GM19328 (cell line): ENCODE results near the gene ACCS.

Experiments used
- ATAC-seq: cut with Tn5 transposase; IDR thresholded peaks from one replicate; pipeline ENCODE4 v1.9.1; 2021; ENCODE audit warnings: mild to moderate bottlenecking, moderate library complexity; ENCODE audit not compliant: unreplicated experiment

The ACCS gene

GRCh38 chr11:44088871-44089270 is 22.8 kb downstream of the ACCS start:
- ATAC-seq = no peak

- ATAC-seq = no peak
These were observed 24.5 kb downstream of the ACCS start for GRCh38 chr11:44090539-44090938.

DNA sequence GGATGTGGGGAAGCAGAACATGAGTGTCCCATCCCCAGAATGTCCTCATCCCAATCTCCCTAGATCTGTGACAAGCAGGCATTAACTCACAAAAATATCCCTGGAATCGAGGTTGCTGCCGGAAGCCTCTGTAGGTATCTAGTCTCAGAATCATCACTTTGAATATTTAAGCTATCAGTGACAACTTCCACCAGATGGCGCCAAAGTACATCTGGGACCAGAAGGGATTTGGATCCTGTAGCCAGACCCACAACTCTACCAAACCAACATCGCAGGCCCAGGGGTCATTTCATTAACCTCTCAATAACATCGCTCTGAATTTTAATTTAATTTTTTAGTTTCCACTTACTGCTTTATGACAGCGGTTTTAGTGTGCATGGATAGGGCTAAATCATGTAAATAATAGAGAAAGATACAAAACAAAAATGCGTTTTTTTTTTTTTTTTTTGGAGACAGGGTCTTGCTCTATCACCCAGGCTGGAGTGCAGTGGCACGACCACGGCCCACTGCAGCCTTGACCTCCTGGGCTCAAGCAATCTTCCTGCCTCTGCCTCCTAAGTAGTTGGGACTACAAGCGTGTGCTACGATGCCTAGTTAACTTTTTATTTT is 28.3 kb downstream of the ACCS start:
- ATAC-seq = no peak

- ATAC-seq = peak; percentile 90
These were observed 29.7 kb downstream of the ACCS start, which contains the start of gene EXT2 for GRCh38 chr11:44095506-44096359. TSS of gene EXT2 (plus strand) at chr11:44095678. CDS start at chr11:44107713, 12,035 bp downstream.

DNA sequence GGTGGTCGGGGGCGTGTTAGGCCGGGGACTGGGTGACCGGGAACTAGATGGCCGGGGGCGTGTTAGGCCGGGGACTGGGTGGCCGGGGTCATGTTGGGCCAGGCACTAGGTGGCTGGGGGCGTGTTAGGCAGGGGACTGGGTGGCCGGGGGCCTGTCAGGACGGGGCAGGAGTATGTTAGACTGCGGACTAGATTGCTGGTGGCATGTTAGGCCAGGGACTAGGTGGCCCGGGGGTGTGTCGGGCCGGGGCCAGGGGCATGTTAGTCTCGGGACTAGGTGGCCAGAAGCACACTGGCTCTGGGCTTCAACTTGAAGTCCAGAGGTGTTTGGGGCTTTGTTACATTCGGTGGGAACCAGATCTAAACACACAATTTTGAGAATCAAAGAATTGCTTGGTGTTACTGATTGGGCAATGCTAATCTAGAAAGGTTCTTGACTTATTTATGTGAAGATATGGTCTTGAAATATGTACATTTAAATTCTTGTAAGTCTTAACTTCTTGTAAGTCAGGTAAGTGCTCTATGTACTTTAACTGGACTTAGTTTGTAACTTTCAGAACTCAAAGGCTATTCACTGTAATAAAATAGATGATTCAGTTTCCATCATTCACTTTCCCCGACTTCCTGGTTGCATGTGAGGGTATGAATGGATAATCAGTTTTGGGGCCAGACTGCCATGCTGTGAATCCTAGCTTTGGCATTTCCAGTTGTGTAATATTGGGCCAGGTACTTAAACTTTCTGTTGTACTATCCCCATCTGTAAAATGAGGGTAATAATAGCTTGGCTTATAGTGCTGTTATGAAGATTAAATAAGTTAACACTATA is 30.5 kb downstream of the ACCS start:
- no peak for ATAC-seq

DNA sequence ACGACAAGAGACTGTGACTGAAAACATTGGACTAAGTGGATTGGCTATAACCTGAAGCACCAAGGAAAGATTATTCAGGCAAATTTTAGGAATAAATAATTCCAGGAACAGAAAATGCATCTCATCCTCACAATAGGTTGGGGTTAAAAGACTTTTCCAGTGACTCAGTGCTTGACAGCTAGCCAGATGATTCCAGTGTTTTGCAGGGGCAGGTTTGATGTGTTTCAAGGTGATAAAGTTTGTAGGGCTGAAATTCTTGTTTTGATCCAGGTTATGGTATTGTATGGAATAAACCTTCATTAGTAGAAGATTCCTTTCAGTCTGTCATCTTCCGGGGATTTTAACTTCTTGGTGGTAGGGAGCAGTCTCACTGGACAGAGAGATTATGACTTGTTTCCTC is 31.8 kb downstream of the ACCS start:
- no peak for ATAC-seq

DNA sequence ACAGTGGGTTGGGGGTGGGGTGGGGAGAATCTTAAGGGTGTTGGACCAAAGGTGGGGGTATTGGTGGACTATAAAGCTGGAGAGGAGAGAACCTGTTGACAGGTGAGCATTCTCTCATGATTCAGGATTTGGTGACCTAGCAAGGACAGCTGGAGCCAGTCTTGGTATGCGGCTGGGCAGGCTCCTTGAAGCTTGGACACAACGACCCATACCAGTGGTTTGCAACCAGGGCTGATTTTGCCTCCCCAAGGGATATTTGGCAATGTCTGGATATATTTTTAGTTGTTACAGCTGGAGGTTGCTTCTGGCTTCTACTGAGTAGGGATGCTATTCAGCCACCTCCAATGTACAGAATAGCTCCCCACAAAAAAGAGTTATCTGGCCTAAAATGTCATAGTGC is 35.0 kb downstream of the ACCS start:
- ATAC-seq = no peak

GRCh38 chr11:44104481-44105294 is 38.6 kb downstream of the ACCS start:
- ATAC-seq = no peak

DNA sequence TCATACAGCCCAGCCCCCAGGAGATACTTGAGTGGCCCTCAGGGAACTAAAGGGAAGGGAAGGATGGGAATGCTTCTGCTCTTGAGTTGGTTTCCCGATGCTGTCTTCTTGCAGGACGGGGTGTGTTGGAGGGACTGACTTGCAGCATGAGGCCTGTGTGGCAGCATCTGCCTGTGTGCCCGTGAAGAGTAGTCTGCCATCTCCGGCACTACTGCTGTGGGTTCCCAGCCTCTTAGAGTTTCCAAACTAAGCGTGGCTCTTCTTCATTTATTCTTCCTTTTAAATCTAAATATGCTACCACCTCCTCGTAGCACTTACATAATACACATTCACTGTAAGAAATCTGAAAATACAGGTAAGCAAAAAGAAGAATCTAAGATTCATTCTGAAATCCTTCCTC is 42.2 kb downstream of the ACCS start:
- ATAC-seq = no peak

- ATAC-seq = peak; percentile 94
These were observed 44.2 kb downstream of the ACCS start for GRCh38 chr11:44110231-44110679.

DNA sequence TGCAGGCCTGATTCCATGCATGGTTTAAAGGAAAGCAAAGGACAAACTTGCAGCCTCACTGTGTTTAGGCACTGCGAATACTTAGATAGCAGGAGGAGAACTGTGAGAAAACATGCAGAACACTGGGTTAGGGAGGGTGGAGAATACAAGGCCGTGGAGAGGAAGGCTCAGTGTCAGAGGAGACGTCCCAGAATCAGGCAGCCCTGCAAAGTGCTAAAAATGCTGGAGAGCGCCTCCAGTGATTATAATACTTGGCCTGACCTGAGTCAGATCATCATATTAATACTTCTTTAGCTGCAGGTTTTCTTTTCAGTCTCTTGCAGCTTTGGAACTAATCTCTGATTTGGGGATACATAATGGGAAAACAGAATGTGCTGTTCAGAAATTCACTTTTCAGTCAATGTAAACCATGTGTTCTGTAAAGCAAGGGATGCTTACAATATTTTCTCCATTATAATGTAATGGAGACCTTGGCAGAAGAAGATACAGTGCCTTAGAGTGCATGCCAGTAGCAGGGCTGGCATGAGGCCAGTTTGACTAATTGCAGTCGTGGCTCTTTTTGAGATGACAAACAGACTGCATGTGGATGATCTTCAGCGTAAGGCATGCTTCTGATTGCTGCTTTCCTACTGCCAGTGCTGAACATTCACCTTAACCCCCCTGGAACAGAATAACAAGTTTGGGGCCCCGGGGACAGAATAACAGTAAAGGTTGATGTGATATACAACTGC is 46.2 kb downstream of the ACCS start:
- no peak for ATAC-seq

DNA sequence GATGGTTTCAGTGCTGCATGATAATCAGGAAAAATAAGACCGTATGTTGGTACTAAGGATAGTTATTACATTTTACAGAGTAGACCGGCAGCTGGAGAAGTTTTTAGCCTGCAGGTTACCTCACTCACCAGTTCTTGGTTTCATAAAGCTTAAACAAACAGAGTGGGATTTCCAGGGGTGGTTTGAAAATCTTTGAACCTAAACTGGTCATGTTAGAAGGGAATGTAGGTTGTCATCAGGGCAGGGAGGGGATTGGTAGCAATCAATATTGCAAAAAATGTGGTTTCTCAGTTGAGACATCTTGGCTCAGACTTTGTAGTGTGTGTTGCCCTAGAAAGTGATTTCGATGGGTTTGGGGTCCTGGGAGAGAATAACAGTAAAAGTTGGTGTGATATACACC is 46.9 kb downstream of the ACCS start:
- no peak for ATAC-seq

- ATAC-seq = no peak
These were observed 47.5 kb downstream of the ACCS start for GRCh38 chr11:44113572-44113971.

DNA sequence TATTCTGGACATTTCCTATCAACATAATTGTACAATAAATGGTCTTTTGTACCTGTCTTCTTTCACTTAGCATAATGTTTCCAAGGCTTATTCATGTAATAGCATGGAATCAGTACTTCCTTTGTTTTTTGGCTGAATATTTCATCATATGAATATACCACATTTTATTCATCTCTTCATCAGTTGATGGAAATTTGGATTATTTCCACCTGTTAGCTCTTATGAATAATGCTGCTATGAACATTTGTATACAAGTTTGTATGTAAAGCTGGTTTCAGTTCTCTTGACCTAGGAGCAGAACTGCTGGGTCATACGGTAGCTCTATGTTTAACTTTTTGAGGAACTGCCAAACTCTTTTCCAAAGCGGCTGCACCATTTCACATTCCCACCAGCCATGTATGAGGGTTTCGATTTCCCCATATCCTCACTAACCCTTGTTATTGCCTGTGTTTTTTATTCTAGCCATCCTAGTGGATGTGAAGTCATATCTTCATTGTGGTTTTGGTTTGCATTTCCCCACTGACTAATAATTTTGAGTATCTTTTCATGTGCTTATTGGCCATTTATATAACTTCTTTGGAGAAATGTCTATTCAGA is 50.3 kb downstream of the ACCS start:
- no peak for ATAC-seq

GRCh38 chr11:44120169-44120568 is 54.1 kb downstream of the ACCS start:
- ATAC-seq = no peak

DNA sequence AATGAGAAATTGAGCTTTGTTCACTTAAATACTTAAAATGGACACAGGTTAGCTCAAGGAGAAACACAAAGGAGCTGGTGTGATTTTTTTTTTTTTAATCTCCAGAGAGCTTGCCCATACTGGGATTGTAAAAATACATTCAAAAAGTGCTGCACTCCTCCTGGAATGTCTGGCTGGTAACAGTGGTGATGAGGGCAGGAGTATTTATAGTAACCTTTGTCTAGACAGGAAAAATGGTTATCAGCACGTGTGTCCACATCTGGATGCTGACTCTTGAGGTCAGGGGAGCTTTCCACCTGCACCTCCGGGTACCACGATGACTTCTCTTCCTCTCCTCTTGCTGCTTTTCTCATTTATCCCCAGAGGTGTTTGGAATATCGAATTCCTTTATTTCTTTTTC is 59.5 kb downstream of the ACCS start:
- ATAC-seq = no peak

- ATAC-seq = no peak
These were observed 60.2 kb downstream of the ACCS start for GRCh38 chr11:44126304-44126703.

- no peak for ATAC-seq
These were observed 61.1 kb downstream of the ACCS start for GRCh38 chr11:44127130-44127529.

DNA sequence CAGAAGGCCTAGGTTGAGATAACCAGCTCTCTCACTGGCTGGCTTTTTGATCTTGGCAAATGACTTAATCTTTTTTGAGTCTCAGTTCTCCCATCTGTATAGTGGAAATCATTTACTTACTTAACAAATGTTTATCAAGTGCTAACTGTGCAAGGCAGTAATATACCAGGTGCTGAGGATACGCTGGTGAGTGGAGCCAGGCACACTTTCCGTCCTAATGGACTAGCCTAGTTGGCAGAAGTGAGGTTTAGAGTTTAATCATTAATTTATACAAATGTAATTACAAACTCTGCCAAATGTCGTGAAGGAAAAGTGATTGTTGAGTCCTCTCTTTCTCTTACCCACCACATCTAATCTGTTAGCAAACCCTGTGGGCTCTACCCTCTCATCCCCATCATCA is 62.7 kb downstream of the ACCS start:
- ATAC-seq = no peak

DNA sequence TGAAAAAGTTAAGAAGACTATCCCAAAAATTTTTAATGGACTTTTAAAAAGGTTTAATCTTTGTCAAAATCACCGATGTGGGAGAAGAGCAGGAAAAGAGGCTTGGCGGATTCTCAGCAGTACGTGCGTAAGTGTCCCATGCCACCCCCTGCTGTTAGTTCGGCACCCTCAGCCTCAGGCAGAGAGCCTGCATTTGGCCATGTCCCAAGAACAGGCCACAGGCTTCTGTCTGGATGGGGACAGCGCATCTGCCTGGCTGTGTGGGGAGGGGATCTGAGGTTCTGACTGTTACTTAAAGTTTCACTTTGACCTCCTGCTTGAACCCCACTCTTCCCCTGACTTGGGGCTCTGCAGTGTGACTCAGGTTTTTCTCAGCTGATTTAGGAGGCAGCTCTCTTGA is 64.7 kb downstream of the ACCS start:
- no peak for ATAC-seq
